Measurements from ENCODE around the gene IQSEC2. TPM values are rescaled to one million over a fixed set of nuclear protein-coding genes. Genes with fewer than 3 reads are reported as not detected.

IQSEC2 gene
- total and polyA plus RNA-seq, 9 of the 15 experiments (the other 6 are each of a cell fraction or from before 2014, with no cell fraction given), result 2.7 to 41.8 (median 20.1) TPM

DNA sequence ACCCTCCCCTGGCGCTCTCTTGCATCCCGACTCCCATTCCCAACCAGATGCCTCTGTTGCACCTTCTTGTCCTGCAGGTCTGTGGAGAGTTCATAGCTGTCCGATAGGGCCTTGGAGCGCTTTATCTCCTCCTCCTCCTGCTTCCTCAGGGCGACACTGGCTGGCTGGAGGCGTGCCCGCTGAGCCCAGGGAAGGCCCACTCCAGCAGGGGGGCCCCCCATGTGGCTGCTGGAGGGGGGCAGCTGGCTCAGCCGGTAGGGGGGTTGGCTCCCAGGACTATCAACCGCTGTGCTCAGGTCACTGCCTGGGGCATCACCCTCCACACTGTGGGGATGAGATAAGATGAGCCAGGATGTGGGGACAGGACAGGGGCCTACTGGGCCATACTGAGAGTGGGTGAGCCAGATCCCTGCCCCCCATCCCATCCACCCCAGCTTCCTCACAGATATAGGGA is 25.6 kb downstream of the IQSEC2 start (continued):
- TF ChIP-seq ZMIZ1 (IDR thresholded peaks at IDR 0.05; ENCODE audit: low read depth in 2 of 2, low read length in 2 of 2) (peak in 1 of 2 experiments; percentile 62; a peak in 1 of 4 replicates), DPF2 (IDR thresholded peaks at IDR 0.05) (peak; percentile 85), FOXK2 (conservative IDR thresholded peaks at IDR 0.05 in 1 of 2, IDR thresholded peaks at IDR 0.05 in 1 of 2; ENCODE audit: low read depth in 2 of 2) (0 out of 4 replicates have a peak, but pooled peaks of 1 of the 2 experiments have one; percentile 40), PML (IDR thresholded peaks at IDR 0.05; ENCODE audit: low read length) (peak; percentile 77), HSF4 (CRISPR knock-in tag; IDR thresholded peaks at IDR 0.05; ENCODE audit: borderline replicate concordance) (no peak), JUND (IDR thresholded peaks at IDR 0.05; ENCODE audit: borderline replicate concordance, low read depth, low read length) (no peak), JUND (tag; IDR thresholded peaks at IDR 0.05; ENCODE audit: borderline replicate concordance, low read depth, low read length) (peak; percentile 43; the same call in 1 of the 3 replicates), ZNF197 (CRISPR knock-in tag; IDR thresholded peaks at IDR 0.05; ENCODE audit: low read depth) (no peak), DNMT1 (IDR thresholded peaks at IDR 0.05) (no peak), NCOR1 (IDR thresholded peaks at IDR 0.05) (peak; percentile 93), SP2 (IDR thresholded peaks at IDR 0.05; ENCODE audit: extremely low read depth, low read depth, low read length, poor library complexity, severe bottlenecking) (no peak), ETV5 (CRISPR knock-in tag; IDR thresholded peaks at IDR 0.05; ENCODE audit: low read depth) (peak; percentile 78; the same call in 1 of the 2 replicates), NFIC (IDR thresholded peaks at IDR 0.05) (peak; percentile 88), MAZ (CRISPR knock-in tag; conservative IDR thresholded peaks at IDR 0.05 in 1 of 2, IDR thresholded peaks at IDR 0.05 in 1 of 2) (peak; percentile 45 to 88; a peak in 2 of 4 replicates), CTBP1 (IDR thresholded peaks at IDR 0.05; ENCODE audit: borderline replicate concordance) (peak; percentile 90), ZBTB9 (CRISPR knock-in tag; IDR thresholded peaks at IDR 0.05) (peak; percentile 47; the same call in 1 of the 2 replicates), ZNF764 (CRISPR knock-in tag; IDR thresholded peaks at IDR 0.05; ENCODE audit: low read depth) (peak; percentile 92), STAT5A (IDR thresholded peaks at IDR 0.05; ENCODE audit: borderline replicate concordance, low read length) (peak; percentile 71; the same call in 1 of the 2 replicates), BHLHE40 (IDR thresholded peaks at IDR 0.05; ENCODE audit: low read length) (peak; percentile 36; the same call in 1 of the 2 replicates), BRD9 (IDR thresholded peaks at IDR 0.05; ENCODE audit: low read depth, partially characterized antibody) (no peak), HDAC6 (IDR thresholded peaks at IDR 0.05; ENCODE audit: low read depth, low read length) (no peak), SRF (CRISPR knock-in tag; IDR thresholded peaks at IDR 0.05) (peak in 1 of 2 experiments; percentile 36; a peak in 1 of 4 replicates)
- TF ChIP-seq, protein P1, sequence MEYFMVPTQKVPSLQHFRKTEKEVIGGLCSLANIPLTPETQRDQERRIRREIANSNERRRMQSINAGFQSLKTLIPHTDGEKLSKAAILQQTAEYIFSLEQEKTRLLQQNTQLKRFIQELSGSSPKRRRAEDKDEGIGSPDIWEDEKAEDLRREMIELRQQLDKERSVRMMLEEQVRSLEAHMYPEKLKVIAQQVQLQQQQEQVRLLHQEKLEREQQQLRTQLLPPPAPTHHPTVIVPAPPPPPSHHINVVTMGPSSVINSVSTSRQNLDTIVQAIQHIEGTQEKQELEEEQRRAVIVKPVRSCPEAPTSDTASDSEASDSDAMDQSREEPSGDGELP (CRISPR knock-in tag; IDR thresholded peaks at IDR 0.05; ENCODE audit: borderline replicate concordance), result peak; percentile 96

All from K562 (cell line).